NCI-H2171 (cell line): ENCODE measurements around the gene CFAP251.
"Not testable (repeated sequence)": the region's sequence is repeated elsewhere in the genome, so short reads cannot be mapped to it uniquely, and the experiment has no call there.

ENCODE experiments used
- DNase-seq: peaks from one replicate; lab custom pipeline; 2025; lab: John Stamatoyannopoulos, UW

Gene CFAP251

DNA sequence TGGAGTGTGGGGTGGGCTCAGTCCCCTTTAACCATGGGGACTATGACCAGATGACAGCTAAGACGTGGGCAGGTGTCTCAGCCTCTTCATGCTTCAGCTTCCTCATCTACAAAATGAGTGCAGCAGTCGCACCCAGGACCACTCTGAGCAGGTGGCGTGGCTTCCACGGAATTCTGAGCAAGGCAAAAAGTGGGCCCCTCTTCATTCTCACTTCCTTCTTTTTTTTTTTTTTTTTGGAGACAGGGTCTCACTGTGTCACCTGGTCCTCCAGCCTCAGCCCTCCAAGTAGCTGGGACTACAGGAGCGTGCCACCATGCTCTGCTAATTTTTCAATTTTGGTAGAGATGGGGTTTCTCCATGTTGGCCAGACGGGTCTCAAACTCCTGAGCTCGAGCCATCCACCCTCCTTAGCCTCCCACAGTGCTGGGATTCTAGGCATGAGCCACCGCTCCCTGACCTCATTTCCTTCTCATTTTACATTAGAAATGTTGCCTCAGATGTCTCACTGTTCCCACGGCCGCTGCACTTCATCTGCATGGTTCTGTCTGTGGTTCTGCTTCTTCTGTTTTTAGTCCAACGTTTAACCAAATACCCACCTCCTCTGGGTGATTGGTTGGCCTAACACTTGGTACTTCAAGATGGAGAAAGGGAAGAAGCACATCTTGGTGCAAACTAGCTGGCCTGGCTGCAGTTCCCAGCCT is 61.9 kb downstream of the CFAP251 start:
- no peak for DNase-seq

DNA sequence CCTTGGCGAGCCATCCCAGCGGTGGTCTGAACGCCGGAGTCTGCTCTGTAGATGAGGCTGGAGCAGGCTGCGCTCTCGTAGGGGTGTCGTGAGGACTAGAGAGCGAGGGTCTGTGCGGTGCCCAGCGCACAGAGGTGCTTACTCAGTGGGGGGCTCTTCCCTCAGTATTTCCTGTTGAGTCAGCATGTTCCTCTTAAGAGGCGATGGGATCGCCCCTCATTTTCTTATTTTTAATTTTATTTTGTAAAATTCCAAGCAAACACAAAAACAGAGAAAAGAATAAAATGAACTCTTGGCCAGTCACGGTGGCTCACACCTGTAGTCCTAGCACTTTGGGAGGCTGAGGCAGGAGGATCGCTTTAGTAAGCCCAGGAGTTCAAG is 62.5 kb downstream of the CFAP251 start:
- DNase-seq: no peak

DNA sequence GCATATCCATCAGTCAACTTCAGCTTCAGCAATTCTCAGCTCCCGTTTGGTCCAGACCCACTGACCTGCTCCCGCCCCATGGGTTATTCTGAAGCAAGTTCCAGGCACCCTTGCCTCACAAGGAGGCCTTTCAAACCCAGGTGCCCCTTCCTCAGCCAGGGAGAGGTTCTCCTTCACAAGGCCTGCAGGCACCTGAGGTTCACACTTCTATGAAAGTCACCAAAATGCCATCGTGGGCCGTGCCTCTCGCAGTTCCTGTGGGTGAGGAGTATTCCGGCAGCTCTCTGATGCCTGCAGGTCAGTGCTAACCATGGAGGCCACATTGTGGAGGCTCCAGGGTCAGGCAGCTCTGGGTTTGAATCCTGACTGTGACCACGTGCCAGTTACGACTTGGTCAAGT is 63.1 kb downstream of the CFAP251 start:
- no peak for DNase-seq

DNA sequence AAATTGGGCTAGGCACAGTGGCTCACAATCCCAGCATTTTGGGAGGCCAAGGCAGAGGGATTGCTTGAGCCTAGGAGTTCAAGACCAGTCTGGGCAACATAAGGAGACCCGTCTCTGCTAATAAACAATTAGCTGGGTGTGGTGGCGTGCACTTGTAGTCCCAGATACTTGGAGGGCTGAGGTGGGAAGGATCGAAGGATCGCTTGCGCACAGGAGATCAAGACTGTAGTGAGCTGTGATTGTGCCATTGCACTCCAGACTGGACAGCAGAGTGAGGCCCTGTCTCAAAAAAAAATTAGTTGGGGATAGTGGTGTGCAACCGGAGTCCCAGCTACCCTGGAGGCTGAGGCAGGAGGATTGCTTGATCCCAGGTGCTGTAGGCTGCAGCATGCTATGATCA is 64.6 kb downstream of the CFAP251 start:
- DNase-seq: no peak

DNA sequence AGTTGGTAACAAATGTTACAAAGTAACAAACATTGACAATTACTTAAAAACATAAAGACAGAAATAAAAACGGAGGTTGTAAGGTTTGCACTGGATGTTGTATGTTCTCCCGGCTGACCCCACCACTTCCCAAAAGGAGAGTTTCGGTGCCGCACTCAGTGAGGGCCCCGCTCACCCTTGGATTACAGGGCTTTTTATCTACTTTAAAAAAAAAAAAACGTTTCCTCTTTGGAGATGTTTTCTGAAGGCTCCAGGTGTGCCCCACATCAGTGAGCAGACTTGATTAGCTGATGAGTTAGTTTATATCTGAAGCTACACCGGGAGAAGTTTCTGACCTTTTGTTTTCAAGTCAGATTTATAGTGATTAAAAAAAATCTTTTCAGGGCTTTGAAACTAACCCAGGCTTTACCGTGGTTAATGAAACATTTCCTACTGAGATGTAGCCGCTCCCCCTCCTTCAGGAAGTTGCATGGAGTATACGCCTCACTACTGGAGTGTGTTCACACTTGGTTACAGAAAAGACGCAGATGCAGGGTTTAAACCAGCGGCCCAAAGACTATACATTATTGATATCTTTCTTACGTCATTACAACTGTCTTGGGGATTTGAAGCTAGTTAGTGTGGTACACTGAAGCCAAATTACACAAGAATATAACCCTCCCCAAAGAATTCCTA is 65.3 kb downstream of the CFAP251 start:
- DNase-seq: no peak

DNA sequence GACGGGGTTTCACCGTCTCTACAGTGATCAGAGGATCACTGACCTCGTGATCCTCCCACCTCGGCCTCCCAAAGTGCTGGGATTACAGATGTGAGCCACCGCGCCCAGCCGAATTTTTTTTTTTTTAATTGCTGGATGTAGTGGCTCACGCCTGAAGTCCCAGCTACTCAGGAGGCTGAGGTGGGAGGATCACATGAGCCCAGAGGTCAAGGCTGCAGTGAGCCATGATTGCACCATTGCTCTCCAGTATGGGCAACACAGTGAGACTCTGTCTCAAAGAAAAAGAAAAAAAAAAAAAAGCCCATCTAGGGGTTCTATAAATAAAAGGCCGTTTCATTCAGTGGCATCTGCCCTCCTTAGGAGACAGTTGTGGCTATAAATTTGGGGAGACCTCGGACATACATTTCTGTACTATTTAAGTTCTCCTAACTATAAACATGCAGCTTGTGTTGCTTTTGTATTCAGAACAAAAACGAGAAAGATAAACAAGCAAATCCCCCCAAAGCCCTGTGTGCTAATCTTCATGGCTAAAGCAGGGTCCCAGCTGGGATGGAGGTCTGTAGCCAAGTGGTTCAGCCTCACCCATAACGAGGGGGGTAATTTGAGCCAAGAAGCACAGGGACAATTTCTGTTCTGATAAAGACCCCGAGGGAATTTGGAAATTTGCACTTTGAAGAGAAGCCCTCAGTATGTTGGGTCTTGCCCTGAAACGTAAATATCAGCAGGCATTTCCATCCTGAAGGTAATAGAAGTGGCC is 68.3 kb downstream of the CFAP251 start:
- DNase-seq: no peak

DNA sequence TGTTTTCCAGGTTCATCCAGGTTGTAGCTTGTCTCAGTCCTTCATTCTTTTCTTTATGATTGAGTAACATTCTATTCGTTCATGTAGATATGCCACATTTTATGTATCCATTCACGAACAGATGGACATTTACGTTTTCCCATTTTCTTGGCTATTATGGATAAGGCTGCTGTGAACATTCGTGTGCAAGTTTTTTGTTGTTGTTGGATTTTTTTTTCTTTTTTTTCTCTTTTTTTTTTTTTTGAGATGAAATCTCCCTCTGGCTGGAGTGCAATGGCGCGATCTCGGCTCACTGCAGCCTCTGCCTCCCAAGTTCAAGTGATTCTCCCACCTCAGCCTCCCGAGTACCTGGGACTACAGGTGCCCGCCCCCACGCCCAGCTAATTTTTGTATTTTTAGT is 70.1 kb downstream of the CFAP251 start:
- not testable (repeated sequence) for DNase-seq

DNA sequence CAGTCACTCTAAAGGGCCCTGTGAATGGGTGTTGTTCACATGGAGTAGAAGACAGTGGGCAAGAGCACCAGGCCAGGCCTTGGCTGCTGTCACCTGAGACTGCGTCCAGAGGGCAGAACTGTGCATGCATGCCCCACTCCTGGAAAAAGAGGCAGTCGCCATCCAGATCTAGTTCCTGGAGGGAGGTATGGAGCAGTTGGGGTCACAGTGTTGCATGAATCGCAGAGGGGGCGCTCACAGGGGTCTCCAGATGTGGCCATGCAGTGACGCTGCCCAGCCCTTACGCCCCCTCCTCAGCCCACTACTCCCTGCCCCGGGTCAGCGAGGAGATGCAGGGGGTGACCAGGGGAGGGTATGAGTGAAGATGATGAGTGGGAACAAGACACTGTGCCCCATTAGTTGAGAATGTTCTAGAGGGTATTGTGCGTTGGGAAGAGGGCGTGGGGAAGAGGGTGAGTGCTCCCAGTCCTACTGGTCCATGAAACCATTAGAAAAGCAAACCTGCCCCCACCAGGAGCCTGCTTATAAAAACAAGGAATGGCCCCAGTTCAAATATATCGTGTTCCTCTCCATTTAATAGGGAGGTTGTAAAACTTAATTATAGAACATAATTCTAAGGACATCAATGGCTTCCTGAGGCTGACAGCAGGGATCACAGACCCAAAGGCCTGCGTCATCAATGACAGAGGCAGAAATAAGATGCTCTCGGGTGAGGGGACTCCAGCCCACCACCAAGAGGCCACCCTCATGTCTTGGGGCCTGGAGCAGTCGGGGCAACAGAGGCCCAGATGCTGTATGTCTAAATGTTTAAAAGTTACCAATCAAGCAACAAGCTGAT is 71.1 kb downstream of the CFAP251 start:
- no peak for DNase-seq

DNA sequence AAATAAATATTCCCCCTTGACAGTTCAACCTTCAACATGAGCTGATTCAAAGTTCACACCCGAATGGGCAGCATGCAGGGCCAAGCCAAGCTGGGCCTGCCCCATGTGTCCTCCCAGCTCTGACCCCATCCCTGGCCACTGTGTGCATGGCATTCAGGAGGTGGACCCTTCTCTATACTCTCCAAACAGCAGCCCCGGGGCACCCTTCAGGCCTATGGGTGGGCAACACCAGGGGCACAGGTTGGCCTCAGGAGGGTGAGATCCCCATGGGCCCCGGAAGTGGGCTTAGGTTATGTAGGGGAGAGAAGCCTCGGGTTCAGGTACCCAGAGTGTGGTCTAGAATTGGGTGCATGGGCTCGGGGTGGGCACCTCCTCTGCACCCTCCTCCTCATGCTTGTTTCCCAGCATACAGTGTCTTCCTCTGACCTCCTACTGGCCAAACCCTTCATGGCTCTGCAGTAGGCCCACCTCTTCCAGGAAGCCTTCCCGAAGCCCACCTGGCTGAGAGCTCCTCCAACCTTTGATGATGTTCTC is 71.8 kb downstream of the CFAP251 start:
- no peak for DNase-seq

DNA sequence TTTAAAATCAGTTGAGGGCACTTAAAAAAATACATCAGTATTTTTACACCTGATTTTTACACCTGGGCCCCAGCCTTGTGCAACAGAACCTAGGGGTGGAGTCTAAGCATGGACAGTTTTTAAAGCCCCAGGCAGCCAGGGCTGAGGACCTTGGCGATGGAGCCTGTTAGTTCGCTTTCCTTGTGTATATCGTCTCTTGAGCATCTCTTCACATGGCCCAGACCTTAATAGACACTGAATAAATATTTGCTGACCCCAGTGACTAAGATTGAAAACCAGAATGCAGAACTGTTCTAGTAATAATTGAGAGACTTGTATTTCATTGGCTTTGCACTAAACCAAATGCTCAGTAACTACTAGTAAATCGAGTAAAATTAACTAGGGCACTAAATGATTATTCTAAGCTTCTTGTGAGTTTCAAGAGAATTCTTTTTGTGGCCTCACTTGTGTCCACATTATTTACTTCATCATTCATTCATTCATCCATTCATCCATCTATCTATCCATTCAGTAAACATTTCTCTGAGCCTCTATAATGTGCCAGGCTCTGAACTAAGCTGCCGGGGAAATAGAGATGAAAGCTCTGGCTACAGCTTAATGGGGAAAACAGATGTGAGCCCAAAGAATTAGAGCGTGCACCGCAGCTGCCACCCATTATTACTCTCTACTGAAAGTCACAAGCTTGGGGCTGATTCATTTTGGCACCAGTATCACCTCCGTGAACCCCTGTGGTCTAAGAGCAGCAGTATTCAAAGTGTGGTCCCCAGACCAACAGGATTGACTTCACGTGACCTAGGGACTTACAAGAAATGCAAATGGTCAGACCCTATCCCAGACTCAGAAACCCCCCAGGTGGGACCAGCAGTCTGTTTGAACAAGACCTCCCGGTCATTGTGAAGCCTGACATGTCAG is 72.6 kb downstream of the CFAP251 start:
- DNase-seq: no peak

DNA sequence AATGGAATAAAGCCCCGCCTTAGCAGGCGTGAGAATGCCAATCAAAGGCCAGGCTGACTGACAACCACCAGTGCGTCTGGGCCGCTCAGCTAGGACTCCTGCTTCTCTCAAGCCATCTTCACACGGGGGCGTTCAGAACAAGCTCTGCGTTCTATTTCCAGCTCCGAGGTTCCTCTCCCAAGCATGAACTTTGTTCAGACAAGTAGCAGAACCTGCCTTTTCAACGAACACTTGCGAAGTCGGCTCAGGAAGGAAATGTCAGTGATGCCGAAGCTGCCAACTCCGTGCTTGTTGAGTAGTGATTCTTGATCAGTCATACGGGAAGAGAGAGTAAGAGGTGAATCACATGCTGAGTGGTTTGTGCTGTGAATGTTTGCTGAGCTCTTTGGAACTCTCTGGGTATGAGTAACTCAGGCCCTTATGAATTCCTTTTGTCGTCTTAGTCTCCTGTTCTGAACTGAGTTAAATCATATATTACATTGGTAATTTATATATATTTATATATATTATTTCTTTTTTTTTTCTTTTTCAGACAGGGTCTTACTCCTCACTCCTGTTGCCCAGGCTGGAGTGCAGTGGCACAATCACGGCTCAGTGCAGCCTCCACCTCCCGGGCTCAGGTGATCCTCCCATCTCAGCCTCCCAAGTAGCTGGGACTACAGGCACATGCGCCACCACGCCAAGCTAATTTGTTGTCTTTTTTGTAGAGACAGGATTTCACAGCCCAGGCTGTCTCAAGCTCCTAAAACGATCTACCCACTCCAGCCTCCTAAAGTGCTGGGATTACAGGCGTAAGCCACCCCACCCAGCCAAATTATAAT is 73.9 kb downstream of the CFAP251 start:
- DNase-seq: no peak

DNA sequence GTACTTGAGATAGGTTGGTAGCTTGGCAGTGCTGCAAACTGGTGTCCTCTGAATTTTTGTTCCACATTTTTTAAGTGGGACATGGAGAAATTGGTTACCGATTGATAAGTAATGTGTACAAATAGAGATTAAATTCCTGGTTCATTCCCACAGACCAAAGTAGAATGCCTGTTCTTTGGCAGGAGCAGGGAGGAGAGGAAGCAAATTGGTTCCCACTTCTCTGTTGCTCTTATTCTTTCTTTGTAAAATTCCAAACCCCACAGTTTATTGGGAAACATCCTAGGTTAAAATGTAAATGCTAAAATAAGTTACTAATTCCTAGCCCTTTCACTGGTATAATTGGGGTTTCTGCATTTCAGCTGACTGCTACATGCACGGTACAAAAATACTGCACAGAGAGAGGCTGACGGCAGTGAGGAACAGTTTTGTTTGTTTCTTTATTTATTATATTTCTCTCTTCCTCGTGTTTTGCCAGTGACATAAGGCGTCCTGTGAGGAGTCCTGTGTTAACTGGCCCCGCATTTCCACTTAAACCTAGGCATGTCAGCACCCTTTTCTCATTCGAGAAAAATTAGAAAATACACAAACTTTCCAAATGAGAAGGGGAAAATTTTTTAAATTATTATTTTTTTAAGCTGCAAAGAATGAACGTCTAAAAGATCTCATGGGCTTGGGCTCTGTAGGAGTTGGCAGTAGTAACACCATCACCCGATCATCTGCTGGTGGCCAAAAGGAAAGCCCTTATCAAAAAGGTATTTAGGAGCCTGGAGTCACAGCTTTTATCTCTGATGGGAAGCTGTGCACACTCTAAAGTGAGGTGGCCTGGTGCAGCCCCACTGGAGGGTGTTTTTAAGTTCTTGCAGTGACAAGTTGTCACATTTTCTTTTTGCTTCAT is 77.9 kb downstream of the CFAP251 start:
- DNase-seq: no peak

DNA sequence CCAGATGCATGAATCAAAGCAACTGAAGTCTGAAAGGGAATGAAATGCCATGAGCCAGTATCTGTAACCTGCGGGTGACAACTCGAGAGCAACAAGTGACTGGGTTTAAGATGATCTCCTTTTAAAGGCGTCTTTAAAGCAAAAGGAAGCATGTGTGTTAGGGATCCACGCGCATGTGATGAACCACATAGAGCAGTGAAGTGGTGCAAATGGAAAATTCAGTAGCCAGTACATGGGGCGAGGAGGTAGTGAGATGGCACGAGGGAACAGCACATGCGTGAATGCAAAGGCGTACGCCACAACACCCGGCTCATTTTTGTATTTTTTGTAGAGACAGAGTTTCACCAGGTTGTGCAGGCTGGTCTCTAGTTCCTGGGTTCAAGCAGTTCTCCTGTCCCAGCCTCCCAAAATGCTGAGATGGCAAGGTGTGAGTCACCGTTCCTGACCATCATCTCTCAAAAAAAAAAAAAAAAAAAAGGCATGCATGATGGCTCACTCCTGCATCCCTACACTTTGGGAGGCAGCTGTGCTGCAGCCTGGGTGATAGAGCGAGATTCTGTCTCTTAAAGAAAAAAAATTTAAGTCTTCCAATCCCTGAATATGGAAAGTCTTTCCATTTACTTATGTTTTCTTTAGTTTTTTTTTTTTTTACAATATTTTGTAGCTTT is 78.7 kb downstream of the CFAP251 start:
- DNase-seq: no peak

DNA sequence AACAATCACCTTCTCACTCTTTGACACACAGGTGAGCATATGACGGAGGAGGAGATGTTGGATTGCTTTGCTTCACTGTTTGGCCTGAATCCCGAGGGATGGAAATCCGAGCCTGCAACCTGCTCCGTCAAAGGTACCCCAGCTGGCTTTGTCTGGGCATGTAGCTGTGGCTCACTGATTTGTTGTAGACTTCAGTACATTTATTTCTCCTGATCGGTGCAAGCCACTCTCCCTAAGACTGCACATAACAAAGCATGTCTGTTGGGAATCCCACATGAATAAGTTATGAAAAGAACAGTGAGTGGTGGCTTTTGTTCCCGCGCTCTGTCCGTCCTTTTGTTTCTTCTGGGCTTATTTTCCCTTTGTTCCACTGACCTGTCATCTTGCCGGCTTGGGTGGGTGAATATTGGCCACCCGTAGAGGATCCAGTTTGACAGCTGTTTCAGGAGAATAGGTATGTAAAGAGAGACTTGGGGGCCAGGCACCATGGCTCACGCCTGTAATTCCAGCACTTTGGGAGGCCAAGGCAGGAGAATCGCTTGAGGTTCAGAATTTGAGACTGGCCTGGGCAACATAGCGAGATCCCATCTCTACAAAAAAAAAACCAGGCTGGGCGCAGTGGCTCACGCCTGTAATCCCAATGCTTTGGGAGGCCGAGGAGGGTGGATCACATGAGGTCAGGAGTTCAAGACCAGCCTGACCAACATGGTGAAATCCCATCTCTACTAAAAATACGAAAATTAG is 83.2 kb downstream of the CFAP251 start:
- peak; percentile 96 for DNase-seq

DNA sequence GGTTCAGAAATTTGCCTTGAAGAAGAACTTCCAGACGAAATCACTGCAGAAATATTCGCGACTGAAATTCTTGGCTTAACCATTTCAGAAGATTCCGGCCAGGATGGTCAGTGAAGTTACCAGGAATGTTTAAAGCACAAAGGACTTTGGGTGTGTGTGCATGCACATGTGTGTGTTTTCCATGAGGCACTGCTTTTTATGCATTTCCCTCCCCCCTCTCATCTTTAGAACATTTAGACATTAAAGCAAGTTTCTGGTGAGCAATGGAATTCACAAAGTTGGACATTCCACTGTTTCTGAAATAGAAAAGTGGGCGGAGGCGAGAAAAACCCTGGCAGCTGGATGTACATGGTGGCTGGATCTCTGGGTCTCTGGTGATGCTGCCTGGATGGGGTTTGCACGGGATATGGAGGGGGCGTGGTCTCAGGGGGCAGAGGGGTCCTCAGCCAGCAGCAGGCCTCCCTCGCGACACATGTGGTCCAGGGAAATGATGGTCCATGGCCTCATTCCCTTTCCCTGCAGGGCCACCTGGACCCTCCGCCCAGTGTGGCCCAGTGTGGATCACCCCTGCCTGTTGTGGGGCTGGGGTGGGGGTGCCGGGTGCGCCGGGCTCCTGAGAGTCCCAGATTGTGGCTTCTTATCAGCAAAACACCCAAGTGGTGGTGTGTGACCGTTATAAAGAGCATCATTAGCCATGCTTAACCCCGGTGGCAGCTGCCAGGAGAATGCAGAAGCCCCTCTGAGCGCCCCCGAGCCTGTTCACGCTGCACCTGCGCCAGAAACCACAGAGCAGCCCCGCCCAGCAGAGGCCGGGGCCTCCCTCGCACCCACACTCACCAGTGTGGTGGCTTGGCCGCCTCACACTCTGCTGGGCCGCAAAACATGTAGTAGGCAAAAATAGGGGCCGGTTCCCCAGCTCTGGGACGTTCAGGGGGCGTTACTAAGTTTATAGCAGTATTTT is 85.5 kb downstream of the CFAP251 start:
- DNase-seq: no peak

DNA sequence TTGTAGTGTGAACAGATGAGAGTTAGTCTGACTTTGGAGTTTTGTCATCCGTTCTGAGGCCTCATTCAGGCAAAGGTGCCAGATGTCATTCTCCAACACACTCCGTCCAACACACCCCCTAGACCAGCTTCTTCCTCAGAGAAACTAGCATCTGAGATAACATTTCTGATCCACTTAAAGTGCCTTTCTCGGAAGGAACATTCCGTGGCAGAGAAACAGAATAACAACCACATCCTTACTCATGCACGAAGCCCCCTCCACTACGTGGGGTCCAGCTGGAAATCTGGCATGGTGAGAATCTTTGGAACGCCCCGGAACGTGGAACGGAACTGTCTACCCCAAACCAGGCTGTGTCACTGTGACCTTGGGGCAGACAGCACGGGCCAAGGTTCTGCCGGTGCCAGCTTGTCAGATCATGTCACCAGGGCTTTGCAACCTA is 86.3 kb downstream of the CFAP251 start:
- DNase-seq: no peak
